Activated naive CD4-positive, alpha-beta T cell treated with anti-CD3 and anti-CD28 coated beads, Interleukin-2, amount 10 ng/mL, durations not matched to agents 7 days and 5 days (primary cell): ENCODE data around the gene KRT14.
"Not testable (repeated sequence)": the region's sequence is repeated elsewhere in the genome, so short reads cannot be mapped to it uniquely, and the experiment has no call there.

Experiments
- CTCF ChIA-PET: fragments of 350-600 bp; sonication (Branson Sonifier 250); formaldehyde crosslinking; loops from one replicate; lab custom pipeline; 2021; ENCODE audit warnings: antibody characterized with exemption; lab: Charles Lee
- DNase-seq: peaks from one replicate; pipeline ENCODE4 v3.0.0-alpha.2; 2020
- H3K27ac Mint-ChIP-seq: one replicate; pipeline ENCODE4 v1.8.0; 2021; ENCODE audit warnings: mild to moderate bottlenecking, moderate library complexity, mixed read lengths
- H3K27me3 Mint-ChIP-seq: one replicate; pipeline ENCODE4 v1.8.0; 2021; ENCODE audit warnings: mild to moderate bottlenecking, mixed read lengths
- H3K36me3 Mint-ChIP-seq: one replicate; pipeline ENCODE4 v1.8.0; 2021; ENCODE audit warnings: mixed read lengths
- H3K4me1 Mint-ChIP-seq: one replicate; pipeline ENCODE4 v1.8.0; 2021; ENCODE audit warnings: mixed read lengths
- H3K4me3 Mint-ChIP-seq: one replicate; pipeline ENCODE4 v1.8.0; 2021; ENCODE audit warnings: mild to moderate bottlenecking, moderate library complexity, mixed read lengths
- H3K9me3 Mint-ChIP-seq: one replicate; pipeline ENCODE4 v1.8.0; 2021; ENCODE audit warnings: mixed read lengths

KRT14 gene

GRCh38 chr17:41618341-41619035 is 31.8 kb upstream of the KRT14 start:
- no peaks in the 10 kb centered on the region for H3K4me1 Mint-ChIP-seq
- no peaks in the 10 kb centered on the region for H3K9me3 Mint-ChIP-seq
- CTCF ChIA-PET = no interaction called here
- H3K27ac Mint-ChIP-seq = no peak overlapping the region
- H3K4me3 Mint-ChIP-seq = no peak overlapping the region
- peaks cover 4% of the 10 kb centered on the region for H3K27me3 Mint-ChIP-seq
- H3K36me3 Mint-ChIP-seq = no peaks in the 10 kb centered on the region
- DNase-seq = no peak

- Mint-ChIP-seq H3K27ac (no peak overlapping the region), H3K27me3 (peaks cover 2% of the 10 kb centered on the region), H3K36me3 (no peaks in the 10 kb centered on the region), H3K4me3 (no peak overlapping the region), H3K4me1 (no peaks in the 10 kb centered on the region), H3K9me3 (no peaks in the 10 kb centered on the region)
- CTCF ChIA-PET = no interaction called here
- no peak for DNase-seq
Observed at GRCh38 chr17:41617698-41618097, 31.0 kb upstream of the KRT14 start.

GRCh38 chr17:41617136-41617535 is 30.4 kb upstream of the KRT14 start:
- no peaks in the 10 kb centered on the region for H3K36me3 Mint-ChIP-seq
- CTCF ChIA-PET = no interaction called here
- H3K9me3 Mint-ChIP-seq = no peaks in the 10 kb centered on the region
- no peak overlapping the region for H3K4me3 Mint-ChIP-seq
- H3K4me1 Mint-ChIP-seq = no peaks in the 10 kb centered on the region
- DNase-seq = no peak
- no peak overlapping the region for H3K27ac Mint-ChIP-seq
- H3K27me3 Mint-ChIP-seq = no peaks in the 10 kb centered on the region

- H3K9me3 Mint-ChIP-seq, DNase-seq, H3K27me3 Mint-ChIP-seq, H3K4me3 Mint-ChIP-seq, H3K27ac Mint-ChIP-seq, H3K4me1 Mint-ChIP-seq, H3K36me3 Mint-ChIP-seq, CTCF ChIA-PET: not testable (repeated sequence)
Observed at GRCh38 chr17:41616486-41616885, 29.8 kb upstream of the KRT14 start.

- no peaks in the 10 kb centered on the region for H3K9me3 Mint-ChIP-seq
- no peak for DNase-seq
- H3K4me3 Mint-ChIP-seq = no peak overlapping the region
- H3K27ac Mint-ChIP-seq = no peak overlapping the region
- CTCF ChIA-PET = no interaction called here
- H3K36me3 Mint-ChIP-seq = no peaks in the 10 kb centered on the region
- H3K27me3 Mint-ChIP-seq = peaks cover 9% of the 10 kb centered on the region
- H3K4me1 Mint-ChIP-seq = no peaks in the 10 kb centered on the region
Observed at GRCh38 chr17:41615454-41615853, 28.8 kb upstream of the KRT14 start.

- H3K4me3 Mint-ChIP-seq, DNase-seq, CTCF ChIA-PET, H3K27ac Mint-ChIP-seq, H3K9me3 Mint-ChIP-seq, H3K36me3 Mint-ChIP-seq, H3K4me1 Mint-ChIP-seq: not testable (repeated sequence)
- H3K27me3 Mint-ChIP-seq = peaks cover 16% of the 10 kb centered on the region
Observed at GRCh38 chr17:41614767-41615166, 28.1 kb upstream of the KRT14 start.

- H3K27ac Mint-ChIP-seq = no peak overlapping the region
- H3K9me3 Mint-ChIP-seq = no peaks in the 10 kb centered on the region
- CTCF ChIA-PET = no interaction called here
- H3K4me1 Mint-ChIP-seq = no peaks in the 10 kb centered on the region
- H3K27me3 Mint-ChIP-seq = peaks cover 21% of the 10 kb centered on the region
- DNase-seq = no peak
- no peaks in the 10 kb centered on the region for H3K36me3 Mint-ChIP-seq
- H3K4me3 Mint-ChIP-seq = no peak overlapping the region
Observed at GRCh38 chr17:41614098-41614497, 27.4 kb upstream of the KRT14 start.

- Mint-ChIP-seq H3K27ac (no peak overlapping the region), H3K4me3 (no peak overlapping the region), H3K36me3 (no peaks in the 10 kb centered on the region), H3K9me3 (no peaks in the 10 kb centered on the region), H3K27me3 (peaks cover 28% of the 10 kb centered on the region), H3K4me1 (no peaks in the 10 kb centered on the region)
- no peak for DNase-seq
- CTCF ChIA-PET = no interaction called here
Observed at GRCh38 chr17:41613277-41614082, 26.8 kb upstream of the KRT14 start.

GRCh38 chr17:41612376-41613160 is 25.9 kb upstream of the KRT14 start, which contains the start of gene KRT16:
KRT16 (minus strand) TSS chr17:41612767; CDS start chr17:41612688, 79 bp downstream.
- H3K27ac Mint-ChIP-seq, H3K36me3 Mint-ChIP-seq, DNase-seq, H3K4me3 Mint-ChIP-seq, CTCF ChIA-PET, H3K9me3 Mint-ChIP-seq, H3K4me1 Mint-ChIP-seq: not testable (repeated sequence)
- peaks cover 28% of the 10 kb centered on the region for H3K27me3 Mint-ChIP-seq

GRCh38 chr17:41610965-41611640 is 24.4 kb upstream of the KRT14 start:
- CTCF ChIA-PET = no interaction called here
- Mint-ChIP-seq H3K4me1 (no peaks in the 10 kb centered on the region), H3K27me3 (peaks cover 30% of the 10 kb centered on the region), H3K27ac (no peak overlapping the region), H3K9me3 (peaks cover 13% of the 10 kb centered on the region), H3K36me3 (no peaks in the 10 kb centered on the region), H3K4me3 (no peak overlapping the region)
- DNase-seq = no peak

GRCh38 chr17:41610061-41610517 is 23.4 kb upstream of the KRT14 start:
- H3K4me3 Mint-ChIP-seq, H3K27ac Mint-ChIP-seq, H3K4me1 Mint-ChIP-seq, H3K36me3 Mint-ChIP-seq, CTCF ChIA-PET, DNase-seq: not testable (repeated sequence)
- H3K27me3 Mint-ChIP-seq = peaks cover 39% of the 10 kb centered on the region
- H3K9me3 Mint-ChIP-seq = peaks cover 13% of the 10 kb centered on the region

- H3K27ac Mint-ChIP-seq, H3K4me1 Mint-ChIP-seq, DNase-seq, H3K36me3 Mint-ChIP-seq, CTCF ChIA-PET, H3K4me3 Mint-ChIP-seq: not testable (repeated sequence)
- H3K27me3 Mint-ChIP-seq = peaks cover 44% of the 10 kb centered on the region
- H3K9me3 Mint-ChIP-seq = peaks cover 13% of the 10 kb centered on the region
Observed at GRCh38 chr17:41606930-41607329, 20.2 kb upstream of the KRT14 start.

GRCh38 chr17:41602524-41602923 is 15.8 kb upstream of the KRT14 start:
- no peaks in the 10 kb centered on the region for H3K4me1 Mint-ChIP-seq
- no peak overlapping the region for H3K4me3 Mint-ChIP-seq
- no peak overlapping the region for H3K27ac Mint-ChIP-seq
- CTCF ChIA-PET = no interaction called here
- H3K36me3 Mint-ChIP-seq = no peaks in the 10 kb centered on the region
- DNase-seq = no peak
- peaks cover 19% of the 10 kb centered on the region for H3K27me3 Mint-ChIP-seq
- H3K9me3 Mint-ChIP-seq = peaks cover 11% of the 10 kb centered on the region

- Mint-ChIP-seq H3K27me3 (peaks cover 16% of the 10 kb centered on the region), H3K36me3 (no peaks in the 10 kb centered on the region), H3K9me3 (no peaks in the 10 kb centered on the region), H3K4me1 (no peaks in the 10 kb centered on the region), H3K4me3 (no peak overlapping the region), H3K27ac (no peak overlapping the region)
- CTCF ChIA-PET = no interaction called here
- no peak for DNase-seq
Observed at GRCh38 chr17:41600318-41600717, 13.6 kb upstream of the KRT14 start.
